Neural cell (in vitro differentiated cells): ENCODE measurements around the gene AHNAK2. TPM values are rescaled to one million over a fixed set of nuclear protein-coding genes. Genes with fewer than 3 reads are reported as not detected.

ENCODE experiments used
- H2AFZ ChIP-seq: fragments of 200-600, 300-800 bp; sonication (generic), shearing (Covaris generic); 2 replicates; pipeline ENCODE4 v1.6.0; 2014; ENCODE audit warnings: low read depth, mild to moderate bottlenecking, antibody characterized with exemption, low read length, moderate library complexity
- H3F3A ChIP-seq: fragments of 200-600 bp; shearing (Covaris generic); 2 replicates; pipeline ENCODE4 v1.6.1; 2016; ENCODE audit warnings: mild to moderate bottlenecking, moderate library complexity, mixed read lengths, antibody characterized with exemption, low read length; ENCODE audit not compliant: insufficient read depth, poor library complexity, severe bottlenecking
- H3K27ac ChIP-seq: fragments of 200-600, 300-800 bp; sonication (generic), shearing (Covaris generic); 2 replicates; pipeline ENCODE4 v1.5.1; 2014; ENCODE audit warnings: mild to moderate bottlenecking, low read length, moderate library complexity
- H3K27me3 ChIP-seq: fragments of 300-800, 200-600 bp; sonication (generic), shearing (Covaris generic); 2 replicates; pipeline ENCODE4 v1.6.0; 2014; ENCODE audit warnings: mild to moderate bottlenecking, low read depth, low read length, moderate library complexity; ENCODE audit not compliant: insufficient read depth
- H3K36me3 ChIP-seq: fragments of 300-800, 200-600 bp; sonication (generic), shearing (Covaris generic); 2 replicates; pipeline ENCODE4 v1.5.1; 2014; ENCODE audit warnings: mild to moderate bottlenecking, antibody characterized with exemption, low read length, moderate library complexity; ENCODE audit not compliant: insufficient read depth
- H3K4me2 ChIP-seq: fragments of 300-800, 200-600 bp; sonication (generic), shearing (Covaris generic); 2 replicates; pipeline ENCODE4 v1.6.0; 2014; ENCODE audit warnings: mild to moderate bottlenecking, low read length
- H3K4me3 ChIP-seq: fragments of 300-800, 200-600 bp; sonication (generic), shearing (Covaris generic); 2 replicates; pipeline ENCODE4 v1.5.1; 2014; ENCODE audit warnings: mild to moderate bottlenecking, low read length, moderate library complexity
- H3K79me2 ChIP-seq: fragments of 200-600 bp; shearing (Covaris generic); replicated peaks from 2 replicates; pipeline ENCODE4 v1.6.0; 2014; ENCODE audit warnings: mild to moderate bottlenecking, low read length, moderate library complexity; ENCODE audit not compliant: insufficient read depth
- H3K9ac ChIP-seq: fragments of 300-800, 200-600 bp; sonication (generic), shearing (Covaris generic); 2 replicates; pipeline ENCODE4 v1.6.1; 2016; ENCODE audit warnings: mild to moderate bottlenecking, low read length, mixed read lengths
- H3K9me2 ChIP-seq: fragments of 200-600 bp; shearing (Covaris generic); 2 replicates; pipeline ENCODE4 v1.6.1; 2016; ENCODE audit warnings: mild to moderate bottlenecking, low read length, mixed read lengths; ENCODE audit not compliant: insufficient read depth
- H3K9me3 ChIP-seq: fragments of 200-600, 300-800 bp; sonication (generic), shearing (Covaris generic); 2 replicates; pipeline ENCODE4 v1.6.1; 2016; ENCODE audit warnings: mild to moderate bottlenecking, mixed run types, low read length, moderate library complexity, mixed read lengths
- H4K20me1 ChIP-seq: fragments of 200-600 bp; shearing (Covaris generic); 2 replicates; pipeline ENCODE4 v1.6.1; 2016; ENCODE audit warnings: mild to moderate bottlenecking, mixed run types; ENCODE audit not compliant: insufficient read depth
- EP300 ChIP-seq: fragments of 450-650 bp; conservative IDR thresholded peaks from 2 replicates; pipeline ENCODE4 v1.6.1; 2014; ENCODE audit warnings: antibody characterized with exemption, mild to moderate bottlenecking, moderate library complexity; ENCODE audit not compliant: poor library complexity, severe bottlenecking
- EZH2 ChIP-seq: fragments of 200-600, 300-800 bp; shearing (Covaris generic), sonication (generic); IDR thresholded peaks from 2 replicates; pipeline ENCODE4 v1.6.1; 2014; ENCODE audit warnings: antibody characterized with exemption, low read length, borderline replicate concordance, mild to moderate bottlenecking; ENCODE audit not compliant: insufficient read depth, poor library complexity, severe bottlenecking
- MXI1 ChIP-seq: fragments of 450-650 bp; conservative IDR thresholded peaks from 2 replicates; pipeline ENCODE4 v1.6.1; 2014; ENCODE audit warnings: antibody characterized with exemption, mild to moderate bottlenecking; ENCODE audit not compliant: poor library complexity, severe bottlenecking
- POLR2AphosphoS5 ChIP-seq: IDR thresholded peaks from 2 replicates; pipeline ENCODE4 v1.6.1; 2012
- RAD21 ChIP-seq: fragments of 450-650 bp; conservative IDR thresholded peaks from 2 replicates; pipeline ENCODE4 v1.6.1; 2014; ENCODE audit warnings: antibody characterized with exemption, mild to moderate bottlenecking, moderate library complexity
- SMC3 ChIP-seq: fragments of 450-650 bp; conservative IDR thresholded peaks from 2 replicates; pipeline ENCODE4 v1.6.1; 2014; ENCODE audit warnings: antibody characterized with exemption, mild to moderate bottlenecking, moderate library complexity; ENCODE audit not compliant: poor library complexity
- TAF1 ChIP-seq: IDR thresholded peaks from 2 replicates; pipeline ENCODE4 v1.6.1; 2012; ENCODE audit warnings: low read depth
- polyA plus RNA-seq: library from polyadenylated mRNA; depleted of rRNA; stranded (reverse); fragments of >200 nt; gene quantifications from 2 replicates; pipeline ENCODE4 v1.2.3, GENCODE V29; 2014
- TF ChIP-seq, protein P1 (sequence below): fragments of 450-650 bp; IDR thresholded peaks from 2 replicates; pipeline ENCODE4 v1.5.1; 2014; ENCODE audit warnings: antibody characterized with exemption, mild to moderate bottlenecking, moderate library complexity; ENCODE audit not compliant: poor library complexity, severe bottlenecking
- TF ChIP-seq, protein P2 (sequence below): IDR thresholded peaks from 2 replicates; pipeline ENCODE4 v1.6.1; 2012; ENCODE audit warnings: borderline replicate concordance

AHNAK2 gene
- polyA plus RNA-seq, 1 donor from 2014 or later: 1.4 TPM

DNA sequence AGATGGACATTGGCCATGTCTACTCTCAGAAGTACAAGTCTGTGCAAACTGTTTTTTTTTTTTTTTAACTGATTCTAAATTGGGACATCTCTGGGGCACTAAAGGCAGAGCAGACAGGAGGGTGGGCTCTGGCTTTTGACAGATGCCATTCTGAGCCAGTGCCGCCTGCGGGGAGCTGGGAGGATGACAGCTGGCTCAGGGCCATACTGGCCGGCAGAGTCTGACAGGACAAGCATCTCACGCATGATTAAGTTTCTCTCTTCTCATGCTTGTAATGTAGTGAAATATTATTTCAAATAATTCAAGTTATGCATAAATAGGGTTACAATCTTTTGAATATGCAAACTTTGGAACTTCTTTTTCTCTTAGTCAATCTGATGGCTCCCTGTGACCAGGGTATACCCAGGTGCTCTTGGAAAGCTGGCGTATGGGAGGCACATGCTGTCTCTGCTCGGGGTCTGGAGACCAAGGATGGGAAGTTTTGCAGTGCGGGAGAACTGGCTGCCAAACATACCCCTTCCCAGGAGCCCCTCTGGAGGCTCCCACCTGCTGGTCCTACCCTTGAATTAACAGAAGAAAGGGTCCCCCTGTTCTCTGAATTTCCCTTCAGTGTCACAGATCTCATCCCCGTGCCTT lies 35.1 kb upstream of the AHNAK2 start:
- Histone ChIP-seq H3F3A (no peaks in the 10 kb centered on the region), H3K27me3 (no peaks in the 10 kb centered on the region), H3K9me2 (no peaks in the 10 kb centered on the region), H4K20me1 (no peaks in the 10 kb centered on the region), H3K4me3 (no peak overlapping the region), H3K9me3 (no peaks in the 10 kb centered on the region), H3K36me3 (no peaks in the 10 kb centered on the region), H3K27ac (no peak overlapping the region), H3K4me2 (no peak overlapping the region), H3K79me2 (peaks cover 64% of the 10 kb centered on the region), H2AFZ (no peak overlapping the region), H3K9ac (no peak overlapping the region)
- TF ChIP-seq MXI1 (no peak), TAF1 (no peak), RAD21 (no peak), EZH2 (no peak), SMC3 (no peak), EP300 (no peak), POLR2AphosphoS5 (no peak)
- TF ChIP-seq, protein P1, sequence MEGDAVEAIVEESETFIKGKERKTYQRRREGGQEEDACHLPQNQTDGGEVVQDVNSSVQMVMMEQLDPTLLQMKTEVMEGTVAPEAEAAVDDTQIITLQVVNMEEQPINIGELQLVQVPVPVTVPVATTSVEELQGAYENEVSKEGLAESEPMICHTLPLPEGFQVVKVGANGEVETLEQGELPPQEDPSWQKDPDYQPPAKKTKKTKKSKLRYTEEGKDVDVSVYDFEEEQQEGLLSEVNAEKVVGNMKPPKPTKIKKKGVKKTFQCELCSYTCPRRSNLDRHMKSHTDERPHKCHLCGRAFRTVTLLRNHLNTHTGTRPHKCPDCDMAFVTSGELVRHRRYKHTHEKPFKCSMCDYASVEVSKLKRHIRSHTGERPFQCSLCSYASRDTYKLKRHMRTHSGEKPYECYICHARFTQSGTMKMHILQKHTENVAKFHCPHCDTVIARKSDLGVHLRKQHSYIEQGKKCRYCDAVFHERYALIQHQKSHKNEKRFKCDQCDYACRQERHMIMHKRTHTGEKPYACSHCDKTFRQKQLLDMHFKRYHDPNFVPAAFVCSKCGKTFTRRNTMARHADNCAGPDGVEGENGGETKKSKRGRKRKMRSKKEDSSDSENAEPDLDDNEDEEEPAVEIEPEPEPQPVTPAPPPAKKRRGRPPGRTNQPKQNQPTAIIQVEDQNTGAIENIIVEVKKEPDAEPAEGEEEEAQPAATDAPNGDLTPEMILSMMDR: no peak
- TF ChIP-seq, protein P2, sequence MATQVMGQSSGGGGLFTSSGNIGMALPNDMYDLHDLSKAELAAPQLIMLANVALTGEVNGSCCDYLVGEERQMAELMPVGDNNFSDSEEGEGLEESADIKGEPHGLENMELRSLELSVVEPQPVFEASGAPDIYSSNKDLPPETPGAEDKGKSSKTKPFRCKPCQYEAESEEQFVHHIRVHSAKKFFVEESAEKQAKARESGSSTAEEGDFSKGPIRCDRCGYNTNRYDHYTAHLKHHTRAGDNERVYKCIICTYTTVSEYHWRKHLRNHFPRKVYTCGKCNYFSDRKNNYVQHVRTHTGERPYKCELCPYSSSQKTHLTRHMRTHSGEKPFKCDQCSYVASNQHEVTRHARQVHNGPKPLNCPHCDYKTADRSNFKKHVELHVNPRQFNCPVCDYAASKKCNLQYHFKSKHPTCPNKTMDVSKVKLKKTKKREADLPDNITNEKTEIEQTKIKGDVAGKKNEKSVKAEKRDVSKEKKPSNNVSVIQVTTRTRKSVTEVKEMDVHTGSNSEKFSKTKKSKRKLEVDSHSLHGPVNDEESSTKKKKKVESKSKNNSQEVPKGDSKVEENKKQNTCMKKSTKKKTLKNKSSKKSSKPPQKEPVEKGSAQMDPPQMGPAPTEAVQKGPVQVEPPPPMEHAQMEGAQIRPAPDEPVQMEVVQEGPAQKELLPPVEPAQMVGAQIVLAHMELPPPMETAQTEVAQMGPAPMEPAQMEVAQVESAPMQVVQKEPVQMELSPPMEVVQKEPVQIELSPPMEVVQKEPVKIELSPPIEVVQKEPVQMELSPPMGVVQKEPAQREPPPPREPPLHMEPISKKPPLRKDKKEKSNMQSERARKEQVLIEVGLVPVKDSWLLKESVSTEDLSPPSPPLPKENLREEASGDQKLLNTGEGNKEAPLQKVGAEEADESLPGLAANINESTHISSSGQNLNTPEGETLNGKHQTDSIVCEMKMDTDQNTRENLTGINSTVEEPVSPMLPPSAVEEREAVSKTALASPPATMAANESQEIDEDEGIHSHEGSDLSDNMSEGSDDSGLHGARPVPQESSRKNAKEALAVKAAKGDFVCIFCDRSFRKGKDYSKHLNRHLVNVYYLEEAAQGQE: no peak

DNA sequence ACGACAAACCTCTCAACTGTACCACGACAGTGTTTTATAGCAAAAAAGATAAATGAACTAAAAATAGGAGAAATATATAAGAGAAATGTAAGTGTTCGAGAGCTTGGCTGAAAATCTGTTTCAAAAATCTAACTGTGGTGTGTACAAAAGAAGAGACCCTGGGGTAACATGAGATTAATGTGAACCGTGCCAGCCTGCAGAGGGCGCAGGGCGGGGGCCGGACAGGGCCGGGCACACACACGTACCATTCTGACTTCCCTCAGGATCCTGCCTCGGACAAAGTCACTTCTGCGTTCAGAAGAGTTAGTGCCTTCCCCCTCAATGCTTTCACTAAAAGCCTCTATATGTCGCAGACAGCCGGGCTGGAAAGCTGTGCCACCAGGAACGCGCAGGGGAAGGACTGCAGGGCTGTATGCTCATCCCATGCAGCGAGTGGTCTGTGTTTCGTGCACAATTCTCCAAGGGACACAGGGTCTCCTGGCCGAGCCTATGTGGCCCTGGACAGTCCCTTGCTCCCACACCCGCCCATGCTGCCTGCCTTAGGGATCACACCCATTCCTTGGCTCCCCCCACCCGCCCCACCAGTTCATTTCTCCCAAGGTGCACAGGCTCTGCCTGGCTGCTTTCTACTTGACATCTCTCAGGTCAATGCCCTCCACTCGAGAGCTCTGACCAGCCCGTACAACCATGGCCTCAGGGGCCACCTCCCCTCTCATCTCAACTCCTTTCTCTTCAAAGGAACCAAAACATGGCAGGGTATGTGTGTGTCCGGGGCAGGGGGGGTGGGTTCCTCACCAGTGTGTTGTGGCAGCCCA lies 34.2 kb upstream of the AHNAK2 start:
- Histone ChIP-seq H4K20me1 (no peaks in the 10 kb centered on the region), H3K9me3 (no peaks in the 10 kb centered on the region), H3K4me2 (no peak overlapping the region), H2AFZ (no peak overlapping the region), H3K36me3 (no peaks in the 10 kb centered on the region), H3K4me3 (no peak overlapping the region), H3F3A (no peaks in the 10 kb centered on the region), H3K9ac (no peak overlapping the region), H3K27ac (no peak overlapping the region), H3K9me2 (no peaks in the 10 kb centered on the region), H3K27me3 (no peaks in the 10 kb centered on the region), H3K79me2 (peaks cover 55% of the 10 kb centered on the region)
- TF ChIP-seq EP300 (no peak), RAD21 (no peak), EZH2 (no peak), TAF1 (no peak), MXI1 (no peak), SMC3 (no peak), POLR2AphosphoS5 (no peak)
- TF ChIP-seq, protein P2: no peak
- TF ChIP-seq, protein P1: no peak
